Activated CD4-positive, alpha-beta T cell treated with anti-CD3 and anti-CD28 coated beads, Interleukin-2, amount 50 U/mL, for 16 hours (primary cell): Measurements from ENCODE around the gene GTPBP2.
"Not testable (repeated sequence)": the region's sequence is repeated elsewhere in the genome, so short reads cannot be mapped to it uniquely, and the experiment has no call there.

Source experiments
- DNase-seq: peaks from one replicate; pipeline ENCODE4 v3.0.0-alpha.2; 2020

Gene GTPBP2

DNA sequence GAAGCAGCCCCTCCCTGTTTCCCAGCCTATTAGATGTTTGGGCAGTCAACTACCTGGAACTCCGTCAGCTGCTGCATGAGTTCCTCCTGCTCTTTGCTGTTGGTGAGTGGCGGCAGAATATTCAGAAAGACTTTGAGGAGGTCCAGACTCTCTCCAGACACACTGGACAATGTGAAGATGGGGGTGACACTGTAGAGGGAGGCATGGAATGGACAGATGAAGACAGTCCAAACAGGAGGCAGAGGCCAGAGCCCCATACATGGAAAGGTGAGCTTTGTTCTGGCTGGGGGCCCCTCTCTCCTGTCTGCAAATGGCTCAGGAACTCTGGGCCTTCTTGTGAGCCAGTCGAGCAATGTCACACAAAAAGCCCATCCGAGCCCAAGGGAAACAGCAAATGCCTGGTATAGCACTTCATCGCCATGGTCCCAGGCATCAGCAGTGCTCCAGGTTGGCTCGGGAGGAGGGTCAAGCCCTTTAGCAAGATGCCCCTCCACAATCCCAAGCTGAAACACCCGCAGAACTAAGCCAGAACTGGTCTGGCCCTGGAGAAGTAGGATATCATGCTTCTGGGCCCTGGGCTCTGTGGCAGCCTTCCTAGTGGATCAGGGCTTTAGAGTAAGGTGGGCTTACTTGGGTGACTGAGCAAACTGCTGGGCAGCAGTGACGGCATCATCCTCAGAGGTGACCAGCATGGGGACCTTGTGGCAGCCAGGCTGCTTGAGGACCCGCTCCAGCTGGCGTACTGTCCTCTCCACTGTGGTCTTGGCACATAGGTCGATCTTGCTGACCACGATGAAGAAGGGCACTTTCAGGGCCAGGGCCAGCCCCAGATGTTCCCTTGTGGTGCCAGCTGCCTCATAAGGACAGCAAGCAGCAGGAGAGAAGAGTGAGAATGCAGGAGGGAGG is 4.9 kb downstream of the GTPBP2 start:
- DNase-seq: no peak

DNA sequence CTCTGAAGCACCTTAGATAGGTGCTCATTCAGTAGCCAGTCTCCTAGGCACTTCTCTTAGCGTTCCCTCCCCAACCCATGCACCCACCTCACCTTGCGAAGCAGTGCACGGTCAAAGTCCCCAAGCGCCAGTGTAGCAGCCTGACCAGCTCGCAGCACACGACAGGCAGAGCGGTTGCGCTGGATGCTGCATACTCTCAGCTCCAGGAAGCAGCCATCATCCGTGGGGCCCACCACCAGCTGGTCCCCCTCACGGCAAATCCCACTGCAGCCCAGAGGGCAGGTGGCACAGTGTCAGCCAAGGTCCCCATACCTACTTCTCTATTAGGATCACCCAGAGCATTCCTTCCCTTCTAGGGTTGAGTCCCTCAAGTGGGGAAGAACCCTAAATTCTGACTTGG is 6.5 kb downstream of the GTPBP2 start:
- no peak for DNase-seq

DNA sequence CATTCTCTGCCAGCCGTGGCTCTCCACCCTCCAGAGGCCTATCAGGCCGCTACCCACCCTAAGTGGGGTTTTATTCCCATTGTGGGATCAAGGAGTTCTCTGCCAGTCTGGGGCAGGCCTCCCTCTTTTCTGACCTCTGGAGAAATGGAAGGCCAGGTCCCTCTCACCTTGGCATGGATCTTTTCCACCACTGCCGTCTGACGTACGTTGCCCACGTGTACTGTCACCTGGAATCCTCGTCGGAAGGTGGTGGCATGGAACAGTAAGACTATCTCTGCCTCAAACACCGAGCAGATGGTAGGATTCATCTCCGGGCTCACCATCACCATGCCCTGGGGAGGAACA is 7.3 kb downstream of the GTPBP2 start:
- no peak for DNase-seq

DNA sequence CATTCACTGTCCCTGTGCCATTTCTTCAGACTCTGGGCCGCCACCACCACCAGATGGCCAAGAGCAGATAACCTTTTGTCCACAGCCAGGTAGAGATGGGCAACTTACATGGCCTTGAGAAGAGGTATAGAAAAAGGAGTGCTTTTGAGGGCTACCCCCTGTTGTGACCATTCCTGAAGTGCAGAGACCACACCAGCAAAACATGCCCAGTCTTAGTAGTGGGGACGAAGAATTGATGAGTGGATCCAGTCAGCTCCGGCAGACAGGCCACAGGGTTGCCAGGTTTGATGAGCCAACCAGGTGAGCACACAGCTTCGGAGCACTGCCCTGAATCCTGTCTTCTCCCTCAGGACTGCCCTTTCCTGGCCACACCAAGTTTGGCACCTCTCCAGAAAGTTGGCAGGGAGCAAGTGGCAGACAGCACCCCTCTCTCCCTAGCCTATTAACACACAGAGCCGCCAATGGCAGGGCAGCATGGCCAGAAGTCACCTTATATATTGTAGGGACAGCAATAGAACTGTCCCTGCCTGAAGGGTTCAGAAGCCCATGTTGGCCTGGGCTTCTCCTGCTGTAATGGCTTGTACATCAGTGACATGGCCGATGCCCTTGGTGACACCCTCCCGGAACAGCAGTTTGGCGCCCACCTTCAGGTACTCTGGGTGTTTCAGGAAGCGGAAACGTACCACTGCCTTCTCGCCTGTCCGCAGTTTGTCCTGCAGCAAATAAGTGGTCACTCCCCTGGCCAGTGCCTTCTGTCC is 7.8 kb downstream of the GTPBP2 start:
- no peak for DNase-seq

DNA sequence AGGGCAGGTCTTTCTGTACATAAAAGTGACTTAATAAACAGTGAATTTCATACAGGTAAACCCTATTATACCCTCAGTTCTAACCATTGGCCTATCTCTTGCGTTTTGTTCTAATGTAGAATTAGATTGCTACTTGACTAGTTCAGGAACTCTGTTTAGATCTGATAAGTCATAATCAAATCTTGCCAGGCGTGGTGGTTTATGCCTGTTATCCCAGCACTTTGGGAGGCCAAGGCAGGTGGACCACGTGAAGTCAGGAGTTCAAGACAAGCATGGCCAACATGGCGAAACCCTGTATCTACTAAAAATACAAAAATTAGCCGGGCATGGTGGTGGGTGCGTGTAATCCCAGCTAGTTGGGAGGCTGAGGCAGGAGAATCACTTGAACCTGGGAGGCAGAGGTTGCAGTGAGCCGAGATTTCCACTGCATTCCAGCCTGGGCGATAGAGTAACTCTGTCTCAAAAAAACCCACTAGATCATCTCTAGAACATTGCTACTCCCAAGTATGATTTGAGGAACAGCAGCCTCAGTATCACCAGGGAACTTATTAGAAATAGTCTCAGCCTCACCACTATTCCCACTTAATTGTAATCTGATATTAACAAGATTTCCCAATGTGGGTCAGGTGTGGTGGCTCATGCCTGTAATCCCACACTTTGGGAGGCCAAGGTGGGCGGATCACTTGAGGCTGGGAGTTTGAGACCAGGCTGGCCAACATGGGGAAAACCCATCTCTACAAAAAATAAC is 12.2 kb downstream of the GTPBP2 start:
- no peak for DNase-seq

DNA sequence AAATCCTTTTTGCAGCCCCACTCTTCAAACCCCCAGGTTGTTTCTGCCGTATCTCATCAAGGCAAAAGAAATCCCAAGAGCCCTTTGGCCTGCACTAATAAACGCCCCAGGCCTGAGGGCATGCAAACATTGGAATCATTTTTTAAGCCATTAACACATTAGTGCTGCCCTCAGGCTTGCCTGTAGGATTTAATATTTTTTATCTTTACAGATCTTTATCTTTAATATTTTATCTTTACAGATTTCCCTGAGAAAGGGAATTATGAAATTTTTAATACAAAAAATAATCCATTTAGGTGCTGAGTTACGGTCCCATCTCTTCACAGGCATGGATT is 14.7 kb downstream of the GTPBP2 start:
- no peak for DNase-seq

DNA sequence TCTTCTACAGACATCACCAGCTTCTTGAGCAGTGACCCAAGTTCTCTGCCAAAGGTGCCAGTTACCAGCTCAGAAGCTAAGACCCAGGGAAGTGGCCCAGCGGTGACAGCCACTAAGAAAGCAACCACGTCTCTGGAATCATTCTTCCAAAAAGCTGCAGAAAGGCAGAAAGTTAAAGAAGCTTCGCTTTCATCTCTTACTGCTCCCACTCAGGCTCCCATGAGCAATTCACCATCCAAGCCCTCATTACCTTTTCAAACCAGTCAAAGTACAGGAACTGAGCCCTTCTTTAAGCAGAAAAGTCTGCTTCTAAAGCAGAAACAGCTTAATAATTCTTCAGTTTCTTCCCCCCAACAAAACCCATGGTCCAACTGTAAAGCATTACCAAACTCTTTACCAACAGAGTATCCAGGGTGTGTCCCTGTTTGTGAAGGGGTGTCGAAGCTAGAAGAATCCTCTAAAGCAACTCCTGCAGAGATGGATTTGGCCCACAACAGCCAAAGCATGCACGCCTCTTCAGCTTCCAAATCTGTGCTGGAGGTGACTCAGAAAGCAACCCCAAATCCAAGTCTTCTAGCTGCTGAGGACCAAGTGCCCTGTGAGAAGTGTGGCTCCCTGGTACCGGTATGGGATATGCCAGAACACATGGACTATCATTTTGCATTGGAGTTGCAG is 15.2 kb downstream of the GTPBP2 start:
- no peak for DNase-seq

DNA sequence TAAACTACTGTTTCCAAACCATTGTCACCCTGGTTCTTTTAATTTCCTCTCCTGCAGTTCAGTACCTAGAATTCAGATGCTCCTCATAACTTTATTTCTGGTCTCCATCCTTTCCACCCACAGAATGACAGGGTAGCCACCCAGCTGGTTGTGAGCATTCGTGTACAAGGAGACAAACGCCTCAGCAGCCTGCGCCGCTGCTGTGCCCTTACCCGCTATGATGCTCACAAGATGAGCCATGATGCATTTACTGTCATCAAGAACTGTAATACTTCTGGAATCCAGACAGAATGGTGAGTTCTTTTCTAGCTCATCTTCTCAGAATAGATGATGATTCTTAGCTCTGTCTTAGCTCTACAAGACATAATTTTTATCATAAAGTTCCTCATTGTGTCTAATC is 18.6 kb downstream of the GTPBP2 start:
- no peak for DNase-seq

DNA sequence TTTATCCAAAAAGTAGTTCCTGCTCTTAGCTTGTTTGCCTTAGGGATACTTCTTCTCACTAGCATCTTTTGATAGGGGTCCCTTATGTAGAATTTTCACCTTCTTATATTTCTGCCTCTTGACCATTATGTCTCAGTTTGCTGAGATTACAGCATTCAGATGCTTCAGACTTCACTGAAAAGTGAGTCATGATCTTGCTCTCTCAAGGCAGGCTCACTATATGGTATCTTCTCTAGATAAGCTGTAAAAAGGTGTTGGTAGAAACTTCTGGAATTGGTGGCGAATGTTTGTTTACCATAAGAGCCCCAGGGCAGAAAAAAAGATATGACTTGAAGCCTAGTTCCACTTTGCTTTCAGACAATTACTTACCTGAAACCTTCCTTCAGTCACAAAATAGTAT is 19.7 kb downstream of the GTPBP2 start:
- DNase-seq: no peak

DNA sequence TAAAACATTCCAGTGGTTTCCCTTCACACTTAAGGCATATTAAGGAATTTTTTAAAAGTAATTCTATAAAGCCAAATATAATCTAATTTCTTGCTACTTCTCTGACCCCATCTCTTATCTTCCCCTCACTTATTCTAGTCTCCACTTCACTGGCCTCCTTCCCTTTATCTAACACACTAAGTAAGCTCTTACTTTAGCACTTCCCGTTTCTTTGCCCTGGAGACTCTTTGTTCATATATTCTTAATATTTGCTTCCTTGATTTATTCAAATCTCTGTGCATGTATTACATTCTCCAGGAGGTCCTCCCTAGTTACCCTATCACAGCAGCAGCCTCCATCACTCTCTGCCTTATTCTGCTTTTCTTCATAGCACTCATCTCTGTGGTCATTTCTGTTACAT is 20.3 kb downstream of the GTPBP2 start:
- no peak for DNase-seq

DNA sequence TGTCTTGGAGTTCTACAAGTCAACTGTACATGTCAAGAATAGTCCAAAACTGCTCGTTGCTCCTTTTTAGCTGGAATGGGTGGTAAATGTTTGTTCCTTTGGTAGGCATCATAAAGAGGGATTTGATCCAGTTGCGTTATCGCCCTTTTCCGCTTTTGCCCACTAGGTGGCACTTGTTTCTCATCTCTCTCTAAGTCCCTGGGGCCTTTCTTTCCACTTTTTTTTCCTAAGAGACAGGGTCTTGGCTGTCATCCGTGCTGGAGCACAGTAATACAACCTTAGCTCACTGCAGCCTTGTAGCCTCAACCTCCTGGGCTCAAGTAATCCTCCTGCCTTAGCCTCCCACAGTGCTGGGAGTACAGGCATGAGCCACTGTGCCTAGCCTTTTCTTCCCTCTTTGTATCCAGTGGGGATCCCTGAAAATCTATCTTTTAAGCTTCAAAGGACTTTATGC is 20.7 kb downstream of the GTPBP2 start:
- DNase-seq: peak; percentile 55

DNA sequence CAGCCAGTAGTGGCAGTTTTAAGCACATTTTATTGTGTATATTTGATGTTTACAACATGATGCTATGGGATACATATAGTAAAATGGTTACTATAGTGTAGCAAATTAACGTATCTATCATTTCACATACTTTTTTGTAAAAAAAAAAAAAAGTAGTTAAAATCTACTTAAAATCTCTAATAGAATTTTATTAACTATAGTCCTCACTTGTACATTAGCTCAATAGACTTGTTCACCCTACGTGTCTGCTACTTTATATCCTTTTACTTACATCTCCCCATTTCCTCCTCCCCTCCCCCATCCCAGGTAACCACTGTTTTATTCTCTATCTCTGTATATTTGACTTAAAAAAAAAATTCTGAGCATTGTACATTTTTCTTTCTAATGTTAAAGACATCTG is 23.0 kb downstream of the GTPBP2 start:
- no peak for DNase-seq

DNA sequence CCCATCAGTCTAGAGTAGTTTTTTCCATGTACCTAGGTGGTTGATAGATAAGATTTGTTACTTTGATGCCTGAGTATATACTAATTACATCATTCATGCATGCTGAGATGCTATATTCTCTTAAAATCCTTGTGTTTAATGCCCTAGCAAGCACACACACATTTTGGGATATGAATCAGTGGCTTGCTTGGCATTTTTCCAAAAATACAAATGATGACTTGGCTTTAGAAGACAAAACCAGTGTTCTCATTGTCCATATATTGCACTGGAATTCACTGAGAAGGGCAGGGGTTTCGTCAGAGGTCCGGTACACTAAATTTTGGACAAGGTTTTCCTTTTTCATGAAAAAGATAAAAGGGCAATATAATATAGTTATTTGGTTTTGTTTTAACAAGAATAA is 24.9 kb downstream of the GTPBP2 start:
- no peak for DNase-seq

DNA sequence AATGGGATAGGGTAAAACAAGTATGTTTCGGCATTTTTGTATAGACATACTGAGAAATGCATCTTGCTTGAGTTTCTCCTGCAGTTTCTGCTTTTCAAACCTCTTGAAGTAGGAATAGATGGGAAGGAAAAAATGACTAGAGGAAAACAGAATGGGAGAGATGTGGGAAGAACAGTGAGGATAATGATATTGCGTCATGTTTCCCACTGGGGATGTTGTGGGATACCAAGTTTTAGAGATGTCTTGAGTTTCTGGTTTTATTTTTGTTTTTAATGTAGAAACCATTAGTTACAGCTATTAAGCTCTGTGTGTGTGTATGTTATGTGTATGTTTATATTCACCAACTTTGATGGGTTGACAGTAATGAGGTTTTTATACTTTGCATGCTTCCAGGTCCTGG is 28.5 kb downstream of the GTPBP2 start:
- DNase-seq: no peak

DNA sequence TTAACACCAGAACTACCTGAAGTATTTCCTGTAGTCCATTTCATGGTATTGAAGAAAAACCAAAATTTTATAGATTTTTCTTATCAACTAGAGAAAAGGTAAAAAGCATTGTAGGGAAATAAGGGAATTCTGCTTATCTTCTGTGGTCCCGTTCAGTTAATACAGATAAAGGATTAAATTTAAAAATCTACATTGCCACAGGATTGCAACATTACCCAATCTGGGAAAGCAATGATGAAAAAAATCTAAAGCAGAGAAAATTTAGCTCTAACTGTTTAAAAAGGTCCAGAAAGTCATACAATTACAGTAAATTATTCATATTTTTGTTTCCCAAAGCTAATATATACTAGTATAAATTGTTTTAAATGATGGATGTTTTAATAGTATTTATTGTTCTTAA is 35.1 kb downstream of the GTPBP2 start:
- no peak for DNase-seq

DNA sequence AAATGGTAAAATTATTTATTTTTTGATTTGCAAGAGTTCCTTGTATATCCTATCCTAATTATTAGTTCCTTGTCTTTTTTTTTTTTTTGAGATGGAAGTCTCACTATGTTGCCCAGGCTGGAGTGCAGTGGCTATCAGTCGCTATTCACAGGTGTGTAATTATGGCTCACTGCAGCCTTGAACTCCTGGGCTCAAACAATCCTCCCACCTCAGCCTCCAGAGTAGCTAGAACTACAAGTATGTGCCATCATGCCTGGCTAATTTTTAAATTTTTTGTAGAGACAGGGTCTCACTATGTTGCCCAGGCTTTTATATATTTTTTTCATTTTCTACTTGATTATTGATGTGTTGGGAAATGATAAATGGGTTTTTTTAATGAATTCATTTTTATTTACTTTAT is 39.5 kb downstream of the GTPBP2 start:
- DNase-seq: not testable (repeated sequence)

DNA sequence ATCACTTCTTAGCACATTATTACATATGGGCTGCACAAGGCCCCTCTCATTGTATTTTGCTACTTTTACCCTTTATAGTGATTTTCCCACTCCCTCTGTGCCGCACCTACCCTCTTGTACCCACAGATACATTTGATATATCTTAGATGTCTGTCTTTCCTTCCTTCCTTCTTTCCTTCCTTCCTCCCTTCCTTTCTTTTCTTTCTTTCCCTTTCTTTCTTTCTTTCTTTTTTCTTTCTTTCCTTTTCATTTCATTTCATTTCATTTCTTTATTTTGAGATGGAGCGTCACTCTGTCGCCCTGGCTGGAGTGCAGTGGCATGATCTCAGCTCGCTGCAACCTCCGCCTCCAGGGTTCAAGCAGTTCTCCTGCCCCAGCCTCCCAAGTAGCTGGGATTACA is 40.9 kb downstream of the GTPBP2 start:
- DNase-seq: no peak

DNA sequence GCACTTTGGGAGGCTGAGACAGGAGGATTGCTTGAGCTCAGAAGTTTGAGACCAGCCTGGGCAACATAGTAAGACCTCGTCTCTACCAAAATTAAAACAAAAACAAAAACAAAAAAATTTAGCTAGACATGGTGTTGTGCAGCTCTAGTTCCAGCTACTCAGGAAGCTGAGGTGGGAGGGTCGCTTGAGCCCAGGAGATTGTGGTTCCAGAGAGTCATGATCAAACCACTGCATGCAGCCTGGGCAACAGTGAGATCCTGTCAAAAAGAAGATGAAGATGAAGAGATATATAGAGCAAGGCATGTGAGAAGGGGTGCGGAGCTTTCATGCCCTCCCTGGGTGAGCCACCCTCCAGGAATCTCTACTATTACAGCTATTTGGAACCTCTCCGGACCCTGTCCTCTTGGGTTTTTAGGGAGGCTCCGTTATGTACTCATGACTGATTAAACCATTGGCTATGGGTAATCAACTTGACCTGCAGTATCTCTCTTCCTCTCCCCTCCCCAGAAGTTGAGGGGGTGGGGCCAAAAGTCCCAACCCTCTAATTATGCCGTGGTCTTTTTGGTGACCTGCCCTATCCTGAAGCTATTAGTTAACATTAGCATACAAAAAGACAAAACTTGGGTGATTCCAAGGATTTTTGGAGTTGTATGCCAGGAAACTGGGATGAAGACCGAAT is 44.0 kb downstream of the GTPBP2 start:
- DNase-seq: peak; percentile 24

DNA sequence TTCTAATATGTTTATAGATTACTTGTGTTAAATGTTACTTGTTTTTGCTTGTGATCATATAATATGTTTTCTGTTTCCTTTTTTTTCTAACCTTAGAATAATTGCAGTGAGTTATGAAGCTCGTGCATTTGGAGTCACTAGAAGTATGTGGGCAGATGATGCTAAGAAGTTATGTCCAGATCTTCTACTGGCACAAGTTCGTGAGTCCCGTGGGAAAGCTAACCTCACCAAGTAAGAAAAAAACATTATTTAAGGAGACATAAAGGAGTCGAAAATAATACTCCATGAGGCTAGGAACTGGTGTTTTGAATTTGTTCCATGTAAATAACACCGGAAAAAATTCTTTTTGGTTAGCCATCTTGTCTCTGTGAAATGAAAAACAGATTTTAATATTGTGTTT is 46.2 kb downstream of the GTPBP2 start:
- no peak for DNase-seq

DNA sequence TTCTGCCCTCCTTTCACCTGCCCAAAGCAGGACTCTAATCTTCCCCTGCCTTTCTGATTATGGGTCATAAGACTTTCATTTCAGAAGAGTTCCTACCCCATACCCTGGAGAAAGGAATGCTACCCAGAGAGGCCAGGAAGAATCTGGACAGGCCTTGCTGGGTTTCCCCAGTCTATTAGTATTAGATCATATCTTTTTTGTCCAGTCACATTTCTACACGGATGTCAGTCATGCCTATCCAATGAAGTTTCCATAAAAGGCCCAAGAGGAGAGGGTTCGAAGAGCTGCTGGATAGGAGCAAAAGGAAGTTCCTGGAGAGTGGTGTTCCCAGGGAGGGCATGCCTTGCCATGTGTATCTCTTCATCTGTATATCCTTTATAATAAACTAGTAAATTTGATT is 49.9 kb downstream of the GTPBP2 start:
- DNase-seq: no peak

DNA sequence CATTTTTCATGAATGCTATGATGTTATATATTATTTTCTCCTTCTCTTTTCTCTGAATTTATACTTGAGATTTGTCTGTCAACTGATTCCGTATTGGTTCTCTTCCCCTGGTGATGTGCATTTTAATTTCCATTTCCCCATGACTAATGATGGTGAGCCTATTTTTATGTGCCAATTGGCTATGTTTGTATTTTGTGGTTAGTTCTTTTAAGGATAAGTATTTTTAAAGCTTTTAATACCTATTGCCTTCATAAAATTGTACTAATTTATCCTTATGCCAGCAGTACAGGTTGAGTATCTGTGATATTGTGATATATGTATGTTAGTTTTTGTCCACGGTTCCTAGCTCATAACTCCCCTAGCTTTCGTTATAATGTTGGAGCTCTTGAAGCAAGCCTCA is 50.3 kb downstream of the GTPBP2 start:
- no peak for DNase-seq

DNA sequence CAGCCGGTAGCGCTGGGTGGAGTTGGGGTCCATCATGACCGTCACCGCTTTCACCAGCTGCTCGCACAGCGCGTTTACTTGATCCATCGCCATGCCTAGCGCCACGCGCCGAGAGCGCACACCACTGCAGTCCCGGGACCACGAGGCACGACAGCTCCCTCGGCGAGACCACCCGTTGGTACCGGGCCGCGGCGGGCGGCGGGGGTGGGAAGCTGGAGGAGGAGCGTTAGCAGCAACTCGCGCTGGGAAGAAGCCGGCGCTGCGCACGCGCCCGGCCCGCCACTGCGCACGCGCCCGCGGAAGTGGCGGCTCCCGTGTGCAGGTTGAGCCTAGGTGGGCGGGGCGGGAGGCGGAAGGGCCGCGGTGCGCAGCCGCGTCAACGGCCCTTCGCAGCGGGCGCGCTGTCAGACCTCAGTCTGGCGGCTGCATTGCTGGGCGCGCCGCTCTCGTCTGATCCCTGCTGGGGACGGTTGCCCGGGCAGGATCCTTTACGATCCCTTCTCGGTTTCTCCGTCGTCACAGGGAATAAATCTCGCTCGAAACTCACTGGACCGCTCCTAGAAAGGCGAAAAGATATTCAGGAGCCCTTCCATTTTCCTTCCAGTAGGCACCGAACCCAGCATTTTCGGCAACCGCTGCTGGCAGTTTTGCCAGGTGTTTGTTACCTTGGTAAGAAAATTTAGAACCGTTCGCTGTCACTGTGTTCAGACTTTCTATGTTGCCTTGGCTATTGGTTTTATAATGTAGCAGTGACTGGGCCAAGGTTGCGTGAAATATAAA is 53.1 kb downstream of the GTPBP2 start, which contains the start of the genes POLH and XPO5:
POLH (plus strand) TSS at position 414 of the 780 bp plus-strand sequence. CDS start 6,135 bp downstream, outside the sequence.
XPO5 (minus strand) TSS at position 267 of the 780 bp plus-strand sequence; CDS start at position 93, 174 bp downstream.
- peak; percentile 94 for DNase-seq
